ENCODE data around the gene PPP2R2C.

The PPP2R2C gene

GRCh38 chr4:6281436-6282313 lies 190.7 kb downstream of the PPP2R2C start:
- DNase-seq, result peak in 9 of 14 donors; percentile 14 to 43 (median 28)

- no peak for DNase-seq
These were observed 191.9 kb downstream of the PPP2R2C start for GRCh38 chr4:6280365-6280996.

- DNase-seq, result no peak
These were observed 192.7 kb downstream of the PPP2R2C start for GRCh38 chr4:6279582-6280289.

- DNase-seq, result peak in 1 of 14 donors; percentile 24
These were observed 193.6 kb downstream of the PPP2R2C start for GRCh38 chr4:6278801-6279197.

- DNase-seq, result no peak
These were observed 194.2 kb downstream of the PPP2R2C start for GRCh38 chr4:6277935-6278800.

- DNase-seq, result peak in 4 of 14 donors; percentile 5 to 51 (median 28)
These were observed 195.1 kb downstream of the PPP2R2C start for GRCh38 chr4:6277139-6277802.

GRCh38 chr4:6275898-6276806 lies 196.3 kb downstream of the PPP2R2C start:
- peak in 7 of 14 donors; percentile 11 to 33 (median 14) for DNase-seq

- DNase-seq, result no peak
These were observed 197.1 kb downstream of the PPP2R2C start for GRCh38 chr4:6275351-6275750.

GRCh38 chr4:6273661-6273990 lies 198.8 kb downstream of the PPP2R2C start:
- DNase-seq, result no peak

- no peak for DNase-seq
These were observed 199.4 kb downstream of the PPP2R2C start for GRCh38 chr4:6272863-6273660.

GRCh38 chr4:6271701-6272465 lies 200.5 kb downstream of the PPP2R2C start:
- peak in 4 of 14 donors; percentile 22 to 87 (median 46) for DNase-seq

- peak in 1 of 14 donors; percentile 52 for DNase-seq
These were observed 201.2 kb downstream of the PPP2R2C start for GRCh38 chr4:6271206-6271605.

GRCh38 chr4:6270636-6271121 lies 201.7 kb downstream of the PPP2R2C start:
- DNase-seq, result peak in 4 of 14 donors; percentile 20 to 50 (median 36)
